HG02970 (cell line): ENCODE data around the gene SERPINB6.
"Not testable (repeated sequence)": the region's sequence is repeated elsewhere in the genome, so short reads cannot be mapped to it uniquely, and the experiment has no call there.

Source experiments
- ATAC-seq: cut with Tn5 transposase; IDR thresholded peaks from one replicate; pipeline ENCODE4 v1.9.1; 2021; ENCODE audit warnings: mild to moderate bottlenecking, moderate library complexity, moderate number of reproducible peaks; ENCODE audit not compliant: unreplicated experiment, low FRiP score

SERPINB6 gene

DNA sequence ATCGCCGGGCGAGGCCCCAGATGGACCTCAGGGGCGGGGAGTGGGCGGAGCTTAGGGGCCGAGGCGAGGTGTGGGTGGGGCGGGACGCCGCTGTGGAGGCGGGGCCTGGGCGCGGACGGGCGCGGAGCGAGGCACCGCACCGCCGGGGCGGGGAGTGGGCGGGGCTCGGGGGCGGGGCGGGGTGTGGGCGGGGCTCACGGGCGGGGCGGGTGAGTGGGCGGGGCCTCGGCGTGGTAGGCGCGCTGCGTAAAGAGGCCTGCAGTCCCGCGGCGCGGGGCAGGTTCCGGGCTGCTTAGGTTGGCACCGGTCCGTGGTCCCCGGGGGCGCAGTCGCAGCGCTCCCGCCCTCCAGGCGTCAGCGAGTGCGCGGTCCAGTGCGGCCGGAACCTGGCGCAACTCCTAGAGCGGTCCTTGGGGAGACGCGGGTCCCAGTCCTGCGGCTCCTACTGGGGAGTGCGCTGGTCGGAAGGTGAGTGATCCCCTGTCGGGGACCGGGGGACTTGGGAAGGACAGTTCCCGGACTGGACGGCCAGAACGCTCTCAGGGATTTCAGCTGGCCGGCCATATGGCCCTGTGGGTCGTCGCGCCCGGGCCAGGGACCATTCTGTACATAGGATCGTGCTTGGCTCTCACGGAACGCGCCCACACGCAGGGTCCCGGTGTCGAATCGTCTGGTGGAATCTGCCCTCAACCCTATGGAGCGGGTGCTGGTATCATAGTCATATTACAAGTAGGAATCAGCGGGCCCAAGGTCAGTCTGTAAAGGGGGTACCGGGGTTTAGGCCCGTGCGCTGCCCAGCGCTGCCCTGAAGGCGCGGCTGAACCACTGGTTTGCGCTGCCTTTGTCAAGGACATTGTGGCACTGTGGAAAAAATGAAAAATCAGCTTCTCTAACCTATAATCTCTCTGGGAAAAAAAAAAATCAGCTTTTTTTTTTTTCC, 28.5 kb upstream of the SERPINB6 start, which contains the start of gene NQO2:
Gene NQO2 (plus strand): TSS at position 277 of the 940 bp plus-strand sequence. CDS start 6,659 bp downstream, outside the sequence.
- ATAC-seq, result peak; percentile 55

DNA sequence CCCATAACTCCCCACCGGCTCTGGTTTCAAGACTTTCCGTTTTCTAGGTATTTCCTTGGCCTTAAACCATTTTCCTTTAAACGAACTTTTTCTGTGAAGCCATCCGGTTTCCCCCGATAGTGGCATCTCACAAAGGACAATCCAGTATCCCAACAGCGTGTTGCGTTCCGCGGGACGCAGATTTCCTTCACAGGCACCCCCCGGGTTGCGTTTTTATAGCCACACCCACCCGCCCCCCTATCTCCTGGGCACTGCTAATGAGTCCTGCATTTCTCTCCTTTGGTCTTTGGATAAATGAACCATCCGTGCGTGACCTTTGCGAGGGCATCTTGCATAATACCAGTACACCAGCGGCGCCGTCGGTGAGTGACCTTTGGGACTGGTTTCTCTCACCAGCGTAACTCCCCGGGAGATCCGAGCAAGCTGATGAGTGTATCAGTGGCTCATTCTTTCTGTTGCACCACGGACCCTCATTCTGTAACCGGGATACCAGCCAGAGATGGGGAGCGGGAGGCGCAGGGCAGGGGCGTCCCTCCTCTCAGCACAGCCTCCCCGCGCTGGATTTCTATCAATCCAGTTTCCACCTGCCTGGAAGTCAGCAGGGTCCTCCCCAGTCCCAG, 27.7 kb upstream of the SERPINB6 start:
- ATAC-seq, result no peak

GRCh38 chr6:2998249-2998997, 27.1 kb upstream of the SERPINB6 start:
- not testable (repeated sequence) for ATAC-seq

GRCh38 chr6:2993755-2994317, 22.5 kb upstream of the SERPINB6 start:
- no peak for ATAC-seq

DNA sequence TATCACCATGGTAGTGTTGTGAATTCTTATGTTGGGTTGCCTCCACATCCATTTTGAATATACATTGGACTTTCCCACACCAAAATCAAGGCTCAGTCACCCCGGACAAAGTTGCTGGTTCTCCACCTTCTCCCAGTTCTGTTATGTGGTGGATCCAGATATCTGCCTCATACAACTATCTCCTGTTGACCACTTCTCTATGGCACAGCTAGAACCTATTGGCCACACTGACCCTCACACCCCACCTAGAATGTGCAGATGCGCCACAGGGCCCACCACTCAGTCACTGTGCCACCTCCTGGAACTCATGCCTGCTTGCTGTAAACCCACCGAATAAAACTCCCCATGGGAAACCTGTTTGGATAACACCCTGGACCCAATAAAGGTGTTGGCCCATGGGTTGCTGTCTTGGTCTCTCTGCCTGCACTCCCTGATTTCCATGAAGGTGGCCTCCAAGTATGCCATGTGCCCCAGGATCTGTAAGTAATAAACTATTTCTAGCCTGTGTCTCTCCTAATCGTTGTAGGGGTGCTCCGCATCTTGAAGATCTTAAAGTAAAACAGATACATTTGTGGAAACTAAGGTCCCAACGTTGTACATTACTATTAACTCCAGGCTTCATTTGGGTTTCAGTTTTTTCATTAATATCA, 21.1 kb upstream of the SERPINB6 start:
- no peak for ATAC-seq

DNA sequence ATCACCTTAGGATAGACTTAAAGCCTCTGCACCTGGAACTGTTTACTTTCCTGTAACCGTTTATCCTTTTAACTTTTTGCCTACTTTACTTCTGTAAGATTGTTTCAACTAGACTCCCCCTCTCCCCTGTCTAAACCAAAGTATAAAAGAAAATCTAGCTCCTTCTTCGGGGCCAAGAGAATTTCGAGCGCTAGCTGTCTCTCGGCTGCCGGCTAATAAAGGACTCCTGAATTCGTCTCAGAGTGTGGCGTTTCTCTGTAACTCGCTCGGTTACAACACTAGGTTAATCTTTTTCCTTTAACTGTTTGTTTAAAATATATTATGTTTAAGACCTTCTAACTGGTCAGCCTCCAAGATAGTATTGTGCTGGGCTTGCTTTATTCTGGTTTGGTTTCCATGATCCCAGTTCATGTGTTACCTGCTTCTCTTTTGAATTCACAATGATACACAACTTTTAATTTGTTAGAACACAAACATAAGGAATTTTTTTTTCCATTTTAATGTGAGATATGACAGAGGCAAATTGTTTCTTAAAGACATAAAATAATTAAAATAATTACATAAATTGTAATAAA, 19.7 kb upstream of the SERPINB6 start:
- no peak for ATAC-seq

GRCh38 chr6:2990248-2990931, 19.0 kb upstream of the SERPINB6 start:
- ATAC-seq, result no peak

DNA sequence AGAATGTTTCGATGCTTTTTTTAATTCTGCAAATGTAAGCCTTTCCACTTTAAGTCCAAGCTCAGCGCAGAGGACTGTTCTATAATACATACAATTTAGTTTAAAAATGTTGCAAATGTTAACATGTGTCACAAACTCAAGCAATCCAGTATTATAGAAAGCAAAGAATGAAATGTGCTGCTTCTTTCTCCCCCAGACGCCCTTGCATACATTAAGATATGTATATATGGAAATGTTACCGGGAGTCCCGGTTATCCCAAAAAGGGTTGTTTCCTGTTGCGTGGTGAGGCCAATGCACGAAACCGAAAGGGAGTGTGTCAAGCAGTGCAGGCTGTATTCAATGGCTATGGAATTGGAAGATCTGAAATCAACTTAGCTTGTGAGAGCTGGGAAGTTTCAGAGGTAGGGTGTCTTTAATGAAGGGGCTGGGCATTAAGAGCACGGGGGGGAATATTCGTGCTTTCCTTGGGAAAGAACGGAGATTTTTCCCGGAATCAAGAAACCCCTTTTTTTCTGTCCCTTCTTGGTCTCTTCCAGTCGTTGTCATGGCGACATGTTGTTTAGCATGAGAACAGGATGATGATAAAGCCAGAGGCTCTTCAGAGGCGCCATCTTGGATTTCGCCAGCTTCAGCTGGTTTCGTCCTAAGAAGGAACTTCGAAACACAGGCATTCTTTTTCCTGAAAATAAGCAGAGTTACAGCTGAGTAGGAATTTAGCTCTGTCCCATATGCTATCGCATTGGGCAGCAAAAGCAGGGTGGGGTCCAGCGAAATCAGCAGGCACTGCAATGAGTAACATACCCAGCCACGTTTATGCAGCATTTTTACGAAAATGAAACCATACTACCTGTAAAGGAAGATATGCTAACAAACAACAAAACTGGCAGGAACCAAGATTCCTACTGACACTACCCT, 18.2 kb upstream of the SERPINB6 start:
- ATAC-seq, result peak; percentile 62

DNA sequence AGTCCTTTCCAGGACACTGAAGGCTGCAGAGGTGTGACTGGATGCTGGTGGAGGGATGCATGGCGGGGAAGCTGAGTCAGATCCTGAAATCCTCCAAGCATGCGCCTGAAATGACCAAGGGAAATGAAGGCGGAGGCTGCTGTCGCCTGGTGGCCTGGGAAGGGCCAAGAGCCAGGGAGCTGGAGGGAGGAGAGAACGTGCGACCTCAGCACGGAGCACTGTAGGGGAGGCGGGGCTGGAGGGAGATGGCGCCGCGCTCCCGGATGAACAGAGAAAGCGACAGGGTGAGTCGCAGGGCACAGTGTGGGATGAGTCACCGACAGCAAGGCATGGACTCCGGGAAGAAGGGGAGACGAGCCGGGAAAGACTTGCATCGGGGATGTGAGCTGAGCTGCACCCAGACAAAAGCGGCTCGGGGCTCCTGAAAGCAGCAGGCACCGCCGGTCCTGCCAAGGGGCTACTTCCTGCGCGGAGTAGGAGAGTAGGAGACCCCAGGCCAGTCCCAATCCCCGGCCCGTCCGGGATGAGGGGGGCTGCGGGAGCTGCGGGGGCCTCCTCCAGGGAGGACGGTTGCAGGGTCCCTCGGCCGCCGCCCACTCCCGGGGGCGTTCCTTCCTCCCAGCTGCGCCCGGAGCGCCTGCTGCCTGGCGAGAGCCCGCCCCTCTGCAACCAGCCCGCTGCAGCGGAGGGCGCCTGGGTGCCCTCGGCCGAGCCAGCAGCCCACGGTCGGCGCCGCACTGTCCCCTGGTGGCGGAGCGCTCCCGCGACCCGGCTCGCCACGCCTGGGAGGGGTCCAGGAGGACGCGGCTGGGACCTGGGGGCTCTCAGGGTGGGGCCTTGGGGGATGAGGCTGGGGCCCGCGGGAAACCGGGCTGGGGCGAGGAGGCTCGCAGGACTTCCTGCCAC, 17.3 kb upstream of the SERPINB6 start:
- ATAC-seq, result peak; percentile 61

DNA sequence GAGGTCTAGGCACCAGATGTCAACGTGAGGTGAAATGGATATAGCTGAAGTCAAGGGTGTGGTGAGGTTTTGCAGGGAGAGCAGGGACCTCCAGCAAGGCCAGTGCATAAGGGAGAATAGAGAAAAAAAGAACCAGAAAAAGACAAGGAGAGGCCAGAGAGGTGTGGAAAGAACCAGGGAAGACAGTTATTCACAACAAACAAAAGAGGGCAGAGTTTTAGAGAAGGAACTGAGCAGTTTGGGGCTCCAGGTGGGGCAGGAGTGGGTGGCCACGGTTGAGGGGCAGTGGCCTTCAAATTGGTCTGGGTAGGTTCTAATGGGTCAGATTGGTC, 16.7 kb upstream of the SERPINB6 start:
- no peak for ATAC-seq

- no peak for ATAC-seq
Observed at GRCh38 chr6:2986722-2987221, 15.4 kb upstream of the SERPINB6 start.

- ATAC-seq, result no peak
Observed at GRCh38 chr6:2984738-2985406, 13.5 kb upstream of the SERPINB6 start.

- ATAC-seq, result no peak
Observed at GRCh38 chr6:2982426-2983117, 11.2 kb upstream of the SERPINB6 start.

DNA sequence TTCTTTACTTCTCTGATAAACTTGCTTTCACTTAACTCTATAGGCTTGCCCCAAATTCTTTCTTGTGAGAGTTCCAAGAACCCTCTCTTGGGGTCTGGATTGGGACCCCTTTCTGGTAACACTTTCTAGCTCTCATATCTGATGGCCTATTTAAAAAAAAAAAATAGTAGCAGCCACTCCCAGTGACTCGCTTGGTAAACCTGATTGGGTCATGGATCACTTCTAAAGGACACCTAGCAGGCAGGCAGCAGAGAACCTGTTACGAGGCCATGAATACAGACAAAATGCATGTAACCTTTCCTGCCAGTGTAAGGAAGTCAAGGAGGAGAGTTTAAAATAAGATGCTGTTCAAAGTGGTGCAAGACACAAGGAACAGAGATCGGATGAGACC, 9.1 kb upstream of the SERPINB6 start:
- no peak for ATAC-seq

DNA sequence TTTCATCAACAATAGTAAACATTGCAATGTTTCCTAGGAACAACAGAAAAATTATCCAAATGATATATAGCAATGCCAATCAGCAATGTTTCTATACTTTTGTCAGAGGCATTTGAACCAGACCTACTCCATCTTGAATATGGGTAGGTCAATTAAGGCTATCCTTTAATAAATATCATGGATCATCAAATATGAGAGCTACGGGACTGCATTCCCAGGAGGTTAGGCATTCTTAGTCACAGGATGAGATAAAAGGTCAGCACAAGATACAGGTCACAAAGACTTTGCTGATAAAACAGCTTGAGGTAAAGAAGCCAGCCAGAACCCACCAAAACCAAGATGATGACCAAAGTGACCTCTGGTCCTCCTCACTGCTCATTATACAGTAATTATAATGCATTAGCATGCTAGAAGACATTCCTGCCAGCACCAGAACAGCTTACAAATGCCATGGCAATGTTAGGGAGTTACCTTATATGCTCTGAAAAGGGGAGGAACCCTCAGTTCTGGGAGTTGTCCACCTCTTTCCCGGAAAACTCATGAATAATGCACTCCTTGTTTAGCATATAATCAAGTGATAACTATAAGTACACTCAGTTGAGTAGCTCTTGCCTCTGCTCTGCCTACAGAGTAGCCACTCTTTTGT, 8.6 kb upstream of the SERPINB6 start:
- no peak for ATAC-seq

DNA sequence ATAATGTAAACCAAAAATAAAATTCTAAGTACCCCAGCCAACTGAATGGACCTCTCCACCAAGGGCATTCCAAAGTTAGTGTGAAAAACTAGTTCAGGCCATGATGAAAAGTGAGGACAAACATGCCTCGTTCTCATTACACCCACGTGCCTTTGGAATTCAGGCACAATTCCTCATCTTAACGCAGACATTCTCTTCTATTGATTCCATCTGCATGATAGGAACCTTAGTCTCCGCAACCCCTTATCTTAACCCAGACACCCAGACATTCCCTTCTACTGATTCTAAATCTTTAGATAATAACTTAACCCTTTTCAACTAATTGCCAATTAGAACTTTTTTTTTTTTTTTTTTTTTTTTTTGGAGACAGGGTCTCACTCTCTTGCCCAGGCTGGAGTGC, 7.6 kb upstream of the SERPINB6 start:
- no peak for ATAC-seq
